Measurements from ENCODE around the gene NETO2. TPM values are rescaled to one million over a fixed set of nuclear protein-coding genes. Genes with fewer than 3 reads are reported as not detected.

NETO2 gene
- total and polyA plus RNA-seq, 2 of the 13 experiments (the other 11 are each of a cell fraction or from before 2014, with no cell fraction given), result 8.2 to 13.5 TPM

DNA sequence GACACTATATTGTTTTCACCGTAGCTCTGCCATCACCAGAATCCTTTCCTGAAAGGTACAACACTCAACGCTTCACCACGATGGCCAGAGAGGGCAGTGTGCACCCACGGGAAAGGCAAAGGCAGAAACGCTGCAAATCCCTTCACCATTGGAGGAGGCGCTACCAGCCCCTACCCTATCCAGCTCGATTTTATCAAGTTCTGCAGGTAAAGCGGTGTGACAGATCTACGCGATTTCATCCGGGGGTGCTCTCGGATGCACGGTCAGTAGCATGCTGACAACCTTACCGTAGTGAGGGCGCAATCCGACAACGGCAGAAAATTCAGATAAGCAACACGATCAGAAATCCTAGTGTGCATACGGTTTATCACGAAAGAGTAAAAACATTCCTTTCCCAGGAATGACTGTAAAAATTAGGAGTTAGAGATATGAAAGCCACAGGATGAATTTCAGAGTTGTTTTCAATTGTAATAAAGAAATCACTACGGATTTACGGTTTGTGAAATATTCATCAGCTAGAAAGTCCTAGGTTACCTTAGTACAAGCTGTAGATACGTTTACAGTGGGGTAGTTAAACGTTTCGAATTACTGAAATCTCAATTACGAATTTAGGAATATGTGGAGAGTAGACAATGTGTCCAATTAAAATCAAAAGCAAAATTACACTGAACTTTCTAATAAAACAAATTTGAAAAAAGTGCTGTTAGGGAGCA lies 1.8 kb downstream of the NETO2 start (continued):
- no peak for TF ChIP-seq GZF1 (CRISPR knock-in tag; IDR thresholded peaks at IDR 0.05)
- TF ChIP-seq ZNF749 (CRISPR knock-in tag; IDR thresholded peaks at IDR 0.05; ENCODE audit: borderline replicate concordance), result no peak
- no peak for TF ChIP-seq TBP (CRISPR knock-in tag; IDR thresholded peaks at IDR 0.05)
- TF ChIP-seq TCF7 (IDR thresholded peaks at IDR 0.05; ENCODE audit: low read depth), result no peak
- TF ChIP-seq, protein P1, sequence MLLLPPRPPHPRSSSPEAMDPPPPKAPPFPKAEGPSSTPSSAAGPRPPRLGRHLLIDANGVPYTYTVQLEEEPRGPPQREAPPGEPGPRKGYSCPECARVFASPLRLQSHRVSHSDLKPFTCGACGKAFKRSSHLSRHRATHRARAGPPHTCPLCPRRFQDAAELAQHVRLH (CRISPR knock-in tag; IDR thresholded peaks at IDR 0.05; ENCODE audit: borderline replicate concordance, low read depth), result peak; percentile 31; the same call in 1 of the 2 replicates
- TF ChIP-seq ZMAT3 (CRISPR knock-in tag; conservative IDR thresholded peaks at IDR 0.05), result no peak
- TF ChIP-seq, protein P2, sequence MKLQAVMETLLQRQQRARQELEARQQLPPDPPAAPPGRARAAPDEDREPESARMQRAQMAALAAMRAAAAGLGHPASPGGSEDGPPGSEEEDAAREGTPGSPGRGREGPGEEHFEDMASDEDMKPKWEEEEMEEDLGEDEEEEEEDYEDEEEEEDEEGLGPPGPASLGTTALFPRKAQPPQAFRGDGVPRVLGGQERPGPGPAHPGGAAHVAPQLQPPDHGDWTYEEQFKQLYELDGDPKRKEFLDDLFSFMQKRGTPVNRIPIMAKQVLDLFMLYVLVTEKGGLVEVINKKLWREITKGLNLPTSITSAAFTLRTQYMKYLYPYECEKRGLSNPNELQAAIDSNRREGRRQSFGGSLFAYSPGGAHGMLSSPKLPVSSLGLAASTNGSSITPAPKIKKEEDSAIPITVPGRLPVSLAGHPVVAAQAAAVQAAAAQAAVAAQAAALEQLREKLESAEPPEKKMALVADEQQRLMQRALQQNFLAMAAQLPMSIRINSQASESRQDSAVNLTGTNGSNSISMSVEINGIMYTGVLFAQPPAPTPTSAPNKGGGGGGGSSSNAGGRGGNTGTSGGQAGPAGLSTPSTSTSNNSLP (IDR thresholded peaks at IDR 0.05; ENCODE audit: low read depth, low read length), result peak; percentile 67; the same call in 1 of the 2 replicates
- TF ChIP-seq MBNL3 (CRISPR knock-in tag; conservative IDR thresholded peaks at IDR 0.05), result no peak
- no peak for TF ChIP-seq HNRNPK (IDR thresholded peaks at IDR 0.05; ENCODE audit: low read depth, low read length, poor library complexity, severe bottlenecking)
- peak; percentile 67; the same call in 1 of the 2 replicates for TF ChIP-seq RFXAP (CRISPR knock-in tag; IDR thresholded peaks at IDR 0.05; ENCODE audit: borderline replicate concordance)
- TF ChIP-seq SOX6 (IDR thresholded peaks at IDR 0.05), result no peak
- peak; percentile 35; the same call in 1 of the 2 replicates for TF ChIP-seq SOX6 (CRISPR knock-in tag; IDR thresholded peaks at IDR 0.05)
- TF ChIP-seq ZNF160 (CRISPR knock-in tag; IDR thresholded peaks at IDR 0.05), result no peak
- TF ChIP-seq ZNF703 (CRISPR knock-in tag; IDR thresholded peaks at IDR 0.05; ENCODE audit: borderline replicate concordance), result no peak
- TF ChIP-seq SMAD9 (CRISPR knock-in tag; IDR thresholded peaks at IDR 0.05), result no peak
- 0 out of 2 replicates have a peak, but pooled peaks have one; percentile 17 for TF ChIP-seq MTA1 (CRISPR knock-in tag; IDR thresholded peaks at IDR 0.05; ENCODE audit: borderline replicate concordance)
- TF ChIP-seq NAIF1 (CRISPR knock-in tag; IDR thresholded peaks at IDR 0.05; ENCODE audit: borderline replicate concordance), result no peak

All from HepG2 (cell line).